Measurements from ENCODE around the gene CAMSAP3. TPM values are rescaled to one million over a fixed set of nuclear protein-coding genes. Genes with fewer than 3 reads are reported as not detected.
A peak's percentile ranks its signal among the peaks of the same experiment; 100 is the strongest.

Gene CAMSAP3
- total and polyA plus RNA-seq, 2 donors (not counting 1 experiment from before 2014, with no cell fraction given): 1.0 to 1.3 TPM

- H3K9ac ChIP-seq (ENCODE audit: low read length): no peak overlapping the region
- no peak overlapping the region for H3K4me2 ChIP-seq (replicated peaks; ENCODE audit: low read depth, low read length, poor library complexity, severe bottlenecking)
- H4K20me1 ChIP-seq (ENCODE audit: control insufficient read depth, insufficient read depth, low read length, poor library complexity, severe bottlenecking): peaks cover 13% of the 10 kb centered on the region
- H3K4me3 ChIP-seq (ENCODE audit: control extremely low read depth in 1 of 5, extremely low read depth in 1 of 5, insufficient read depth in 1 of 5, low read depth in 2 of 5, low read length in 4 of 5): no peak overlapping the region
- ChIA-PET POLR2A (no interaction called here), CTCF (no interaction called here)
- no peaks in the 10 kb centered on the region for H3K9me3 Mint-ChIP-seq (ENCODE audit: insufficient read depth)
- WGBS (ENCODE audit: insufficient coverage): 99% methylated on average over 40 of the region's 40 CpGs
- no peaks in the 10 kb centered on the region for H3K27me3 Mint-ChIP-seq
- peaks cover 30 to 42% of the 10 kb centered on the region in 2 donors for H3K4me1 ChIP-seq (ENCODE audit: control insufficient read depth in 2 of 2, insufficient read depth in 2 of 2, low read length in 2 of 2)
- ATAC-seq (ENCODE audit: low read depth) (no peak), DNase-seq (no peak)
- TF ChIP-seq EZH2 (IDR thresholded peaks at IDR 0.05; ENCODE audit: borderline replicate concordance, insufficient read depth, low read depth, low read length, poor library complexity, severe bottlenecking) (no peak), CTCF (IDR thresholded peaks at IDR 0.05) (no peak)
- H3K9me3 ChIP-seq (ENCODE audit: control extremely low read depth in 1 of 3, control insufficient read depth in 2 of 3, insufficient read depth in 1 of 3, low read length in 2 of 3): peaks cover 0 to 10% (median 0%) of the 10 kb centered on the region in 3 donors
- peaks cover 0 to 13% of the 10 kb centered on the region in 2 experiments for H3K36me3 ChIP-seq (replicated peaks in 1 of 2; ENCODE audit: control extremely low read depth in 1 of 2, control insufficient read depth in 1 of 2, extremely low read depth in 1 of 2, insufficient read depth in 2 of 2, low read length in 1 of 2)
- H3K27me3 ChIP-seq (replicated peaks in 1 of 4; ENCODE audit: control extremely low read depth in 1 of 4, control insufficient read depth in 3 of 4, insufficient read depth in 4 of 4, low read length in 3 of 4): no peaks in the 10 kb centered on the region
- no peak overlapping the region for H3K4me3 Mint-ChIP-seq
- no peak overlapping the region for H3K27ac Mint-ChIP-seq
- H3K27ac ChIP-seq (ENCODE audit: low read length in 2 of 2): no peak overlapping the region
- intact Hi-C loops (cut with micrococcal nuclease): no loop called here
- no peak overlapping the region for H2AFZ ChIP-seq (ENCODE audit: insufficient read depth, low read depth, low read length, poor library complexity, severe bottlenecking)
- peaks cover 88% of the 10 kb centered on the region for H3K79me2 ChIP-seq (ENCODE audit: control insufficient read depth, insufficient read depth, low read length)
- H3K4me1 Mint-ChIP-seq: peaks cover 53% of the 10 kb centered on the region
Measured at GRCh38 chr19:7632340-7633203, 36.9 kb downstream of the CAMSAP3 start.

GRCh38 chr19:7633698-7634097, 38.0 kb downstream of the CAMSAP3 start, which contains the start of gene PCP2:
Gene PCP2 (minus strand): TSS chr19:7633719. CDS start chr19:7633457, 262 bp downstream.
- ChIA-PET CTCF (no interaction called here), POLR2A (no interaction called here)
- WGBS (ENCODE audit: insufficient coverage): 63% methylated on average over 2 of the region's 2 CpGs
- no peaks in the 10 kb centered on the region for H3K27me3 Mint-ChIP-seq
- TF ChIP-seq CTCF (IDR thresholded peaks at IDR 0.05) (no peak), EZH2 (IDR thresholded peaks at IDR 0.05; ENCODE audit: borderline replicate concordance, insufficient read depth, low read depth, low read length, poor library complexity, severe bottlenecking) (no peak)
- H3K36me3 ChIP-seq (replicated peaks in 1 of 2; ENCODE audit: control extremely low read depth in 1 of 2, control insufficient read depth in 1 of 2, extremely low read depth in 1 of 2, insufficient read depth in 2 of 2, low read length in 1 of 2): peaks cover 0 to 10% of the 10 kb centered on the region in 2 experiments
- H3K4me3 ChIP-seq (ENCODE audit: control extremely low read depth in 1 of 5, extremely low read depth in 1 of 5, insufficient read depth in 1 of 5, low read depth in 2 of 5, low read length in 4 of 5): no peak within 1 kb of the TSS
- H3K9me3 Mint-ChIP-seq (ENCODE audit: insufficient read depth): no peaks in the 10 kb centered on the region
- no peak within 1 kb of the TSS for H2AFZ ChIP-seq (ENCODE audit: insufficient read depth, low read depth, low read length, poor library complexity, severe bottlenecking)
- no peak within 1 kb of the TSS for H3K4me2 ChIP-seq (replicated peaks; ENCODE audit: low read depth, low read length, poor library complexity, severe bottlenecking)
- no peak within 1 kb of the TSS for H3K27ac ChIP-seq (ENCODE audit: low read length in 2 of 2)
- no peak for DNase-seq
- peaks cover 2% of the 10 kb centered on the region for H4K20me1 ChIP-seq (ENCODE audit: control insufficient read depth, insufficient read depth, low read length, poor library complexity, severe bottlenecking)
- H3K9me3 ChIP-seq (ENCODE audit: control extremely low read depth in 1 of 3, control insufficient read depth in 2 of 3, insufficient read depth in 1 of 3, low read length in 2 of 3): peaks cover 0 to 10% (median 0%) of the 10 kb centered on the region in 3 donors
- H3K79me2 ChIP-seq (ENCODE audit: control insufficient read depth, insufficient read depth, low read length): peaks cover 87% of the 10 kb centered on the region
- peaks cover 50% of the 10 kb centered on the region for H3K4me1 Mint-ChIP-seq
- no peak within 1 kb of the TSS for H3K27ac Mint-ChIP-seq
- no peak for ATAC-seq (ENCODE audit: low read depth)
- no peaks in the 10 kb centered on the region for H3K27me3 ChIP-seq (replicated peaks in 1 of 4; ENCODE audit: control extremely low read depth in 1 of 4, control insufficient read depth in 3 of 4, insufficient read depth in 4 of 4, low read length in 3 of 4)
- peak within 1 kb of the TSS; percentile 13 for H3K4me3 Mint-ChIP-seq
- H3K9ac ChIP-seq (ENCODE audit: low read length): no peak within 1 kb of the TSS
- intact Hi-C loops (cut with micrococcal nuclease): no loop called here
- peaks cover 29 to 37% of the 10 kb centered on the region in 2 donors for H3K4me1 ChIP-seq (ENCODE audit: control insufficient read depth in 2 of 2, insufficient read depth in 2 of 2, low read length in 2 of 2)

Data from B cell (primary cell).